Common myeloid progenitor, CD34-positive (primary cell): Measurements from ENCODE around the gene PLS3.
A peak's percentile ranks its signal among the peaks of the same experiment; 100 is the strongest.

Source experiments
- CTCF ChIA-PET: fragments of 350-600 bp; sonication (Branson Sonifier 250); formaldehyde crosslinking; loops from one replicate; lab custom pipeline; 2021; ENCODE audit warnings: antibody characterized with exemption; lab: Charles Lee
- POLR2A ChIA-PET: fragments of 350-600 bp; sonication (Branson Sonifier 250); formaldehyde crosslinking; loops from one replicate; lab custom pipeline; 2021; ENCODE audit warnings: antibody characterized with exemption; lab: Charles Lee
- DNase-seq, 3 donors: peaks; one replicate each; pipeline versions ENCODE4 v3.0.0 to v3.0.0-alpha.2; 2013
- H3K27ac ChIP-seq, 2 experiments: 1 replicate in 1 of 2; 2 replicates in 1 of 2; pipeline ENCODE4 v1.7.0; 2013; ENCODE audit warnings: inconsistent platforms in 2 of 2, low read length in 2 of 2, mild to moderate bottlenecking in 2 of 2, low read depth in 1 of 2, moderate library complexity in 1 of 2; ENCODE audit not compliant: severe bottlenecking in 2 of 2, insufficient read depth in 1 of 2, poor library complexity in 1 of 2
- H3K27me3 ChIP-seq, 5 experiments: replicated peaks in 2 of 5; 1 replicate in 3 of 5; 2 replicates in 2 of 5; pipeline versions ENCODE4 v1.6.1 to v1.7.0; 2013; ENCODE audit warnings: low read length in 4 of 5, mild to moderate bottlenecking in 2 of 5, moderate library complexity in 2 of 5, inconsistent platforms in 1 of 5; ENCODE audit not compliant: insufficient read depth in 5 of 5, control insufficient read depth in 4 of 5
- H3K36me3 ChIP-seq, 4 experiments: 1 replicate in 2 of 4; 2 replicates in 2 of 4; pipeline versions ENCODE4 v1.6.1 to v1.7.0; 2013; ENCODE audit warnings: low read length in 3 of 4, control low read depth in 1 of 4, mild to moderate bottlenecking in 1 of 4; ENCODE audit not compliant: control insufficient read depth in 4 of 4, insufficient read depth in 4 of 4
- H3K4me1 ChIP-seq, 4 experiments: 1 replicate in 3 of 4; 2 replicates in 1 of 4; pipeline versions ENCODE4 v1.6.1 to v1.7.1; 2013; ENCODE audit warnings: low read length in 3 of 4, mild to moderate bottlenecking in 3 of 4, control low read depth in 1 of 4, inconsistent platforms in 1 of 4, moderate library complexity in 1 of 4; ENCODE audit not compliant: control insufficient read depth in 4 of 4, insufficient read depth in 4 of 4; ENCODE audit errors: control extremely low read depth in 1 of 4
- H3K4me3 ChIP-seq, 7 experiments: 1 replicate in 4 of 7; 2 replicates in 3 of 7; pipeline versions ENCODE4 v1.5.1 to v1.7.0; 2013; ENCODE audit warnings: mild to moderate bottlenecking in 7 of 7, low read length in 6 of 7, moderate library complexity in 6 of 7, inconsistent platforms in 2 of 7, low read depth in 2 of 7, control low read depth in 1 of 7; ENCODE audit not compliant: insufficient read depth in 4 of 7, control insufficient read depth in 1 of 7; ENCODE audit errors: extremely low read depth in 1 of 7
- H3K9me3 ChIP-seq, 5 experiments: 1 replicate in 4 of 5; 2 replicates in 1 of 5; pipeline versions ENCODE4 v1.6.1 to v1.7.1; 2013; ENCODE audit warnings: low read length in 4 of 5, mild to moderate bottlenecking in 2 of 5, inconsistent platforms in 1 of 5, low read depth in 1 of 5, moderate library complexity in 1 of 5; ENCODE audit not compliant: control insufficient read depth in 4 of 5, insufficient read depth in 2 of 5; ENCODE audit errors: control extremely low read depth in 1 of 5
- WGBS: methylation state at CpG from one replicate; pipeline ENCODE4 v1.1.5; 2013; ENCODE audit not compliant: insufficient coverage; 5-methylcytosine and 5-hydroxymethylcytosine counted together

The PLS3 gene

GRCh38 chrX:115679460-115679859 lies 118.5 kb downstream of the PLS3 start:
- POLR2A ChIA-PET, result no interaction called here

GRCh38 chrX:115687595-115687994 lies 126.6 kb downstream of the PLS3 start:
- no peak for DNase-seq
- Histone ChIP-seq H3K9me3 (no peaks in the 10 kb centered on the region), H3K4me3 (no peak overlapping the region), H3K36me3 (no peaks in the 10 kb centered on the region), H3K27ac (no peak overlapping the region), H3K4me1 (no peaks in the 10 kb centered on the region), H3K27me3 (peaks cover 0 to 3% (median 0%) of the 10 kb centered on the region in 5 experiments)
- WGBS, result no CpG with 5 or more reads among the region's 4 CpGs
- ChIA-PET POLR2A (no interaction called here), CTCF (no interaction called here)

More at GRCh38 chrX:115679460-115679859, 118.5 kb downstream of the PLS3 start:
- no CpG with 5 or more reads among the region's 7 CpGs for WGBS
- Histone ChIP-seq H3K27me3 (peaks cover 0 to 3% (median 0%) of the 10 kb centered on the region in 5 experiments), H3K4me1 (no peaks in the 10 kb centered on the region), H3K27ac (no peak overlapping the region), H3K4me3 (no peak overlapping the region), H3K9me3 (no peaks in the 10 kb centered on the region), H3K36me3 (no peaks in the 10 kb centered on the region)
- peak; percentile 11 to 51 (median 49) for DNase-seq
- CTCF ChIA-PET, result interaction anchor here (1.2 to 1.5 kb wide), 3 partner anchors 19 to 347 kb away, joined by 3 to 5 read pairs (median 4); no protein-coding TSS in a partner anchor

GRCh38 chrX:115689931-115690330 lies 129.0 kb downstream of the PLS3 start:
- ChIA-PET CTCF (interaction anchor here (0.6 to 1.5 kb wide), 2 partner anchors 8 to 386 kb away, joined by 3 to 6 read pairs; no protein-coding TSS in a partner anchor), POLR2A (no interaction called here)
- no peaks in the 10 kb centered on the region for H3K4me1 ChIP-seq
- H3K36me3 ChIP-seq, result no peaks in the 10 kb centered on the region
- WGBS, result 95% methylated on average over 4 of the region's 4 CpGs
- DNase-seq, result no peak
- H3K9me3 ChIP-seq, result no peaks in the 10 kb centered on the region
- H3K27ac ChIP-seq, result no peak overlapping the region
- H3K27me3 ChIP-seq, result peaks cover 0 to 9% (median 0%) of the 10 kb centered on the region in 5 experiments
- no peak overlapping the region for H3K4me3 ChIP-seq

- DNase-seq, result peak; percentile 56 to 89 (median 87)
- Histone ChIP-seq H3K27me3 (peaks cover 0 to 12% (median 0%) of the 10 kb centered on the region in 5 experiments), H3K27ac (no peak overlapping the region), H3K9me3 (no peaks in the 10 kb centered on the region), H3K4me3 (no peak overlapping the region), H3K4me1 (no peaks in the 10 kb centered on the region), H3K36me3 (no peaks in the 10 kb centered on the region)
- WGBS, result 24% methylated on average over 4 of the region's 4 CpGs
- ChIA-PET POLR2A (no interaction called here), CTCF (interaction anchor here (0.6 to 1.5 kb wide), 4 partner anchors 9 to 386 kb away, joined by 3 to 7 read pairs (median 4); no protein-coding TSS in a partner anchor)
Measured at GRCh38 chrX:115690511-115691216, 129.7 kb downstream of the PLS3 start.

- Histone ChIP-seq H3K27me3 (peaks cover 0 to 18% (median 0%) of the 10 kb centered on the region in 5 experiments), H3K9me3 (no peaks in the 10 kb centered on the region), H3K36me3 (no peaks in the 10 kb centered on the region), H3K27ac (no peak overlapping the region), H3K4me1 (no peaks in the 10 kb centered on the region), H3K4me3 (no peak overlapping the region)
- ChIA-PET POLR2A (no interaction called here), CTCF (interaction anchor here (0.7 kb wide), 1 partner anchor 41 kb away, joined by 3 read pairs; no protein-coding TSS in a partner anchor)
- DNase-seq, result no peak
- 62% methylated on average over 5 of the region's 6 CpGs for WGBS
Measured at GRCh38 chrX:115693476-115693875, 132.5 kb downstream of the PLS3 start.

- Histone ChIP-seq H3K27me3 (peaks cover 0 to 18% (median 0%) of the 10 kb centered on the region in 5 experiments), H3K4me1 (no peaks in the 10 kb centered on the region), H3K4me3 (no peak overlapping the region), H3K36me3 (no peaks in the 10 kb centered on the region), H3K27ac (no peak overlapping the region), H3K9me3 (no peaks in the 10 kb centered on the region)
- CTCF ChIA-PET, result no interaction called here
- 49% methylated on average over 6 of the region's 6 CpGs for WGBS
- DNase-seq, result no peak
- POLR2A ChIA-PET, result no interaction called here
Measured at GRCh38 chrX:115694028-115694427, 133.1 kb downstream of the PLS3 start.

GRCh38 chrX:115696039-115696438 lies 135.1 kb downstream of the PLS3 start:
- DNase-seq, result no peak

More at GRCh38 chrX:115696039-115696438, 135.1 kb downstream of the PLS3 start:
- WGBS, result no CpG with 5 or more reads among the region's 6 CpGs
- POLR2A ChIA-PET, result no interaction called here
- Histone ChIP-seq H3K9me3 (no peaks in the 10 kb centered on the region), H3K4me1 (no peaks in the 10 kb centered on the region), H3K4me3 (no peak overlapping the region), H3K27me3 (peaks cover 0 to 18% (median 0%) of the 10 kb centered on the region in 5 experiments), H3K36me3 (no peaks in the 10 kb centered on the region), H3K27ac (no peak overlapping the region)
- CTCF ChIA-PET, result interaction anchor here (1.5 kb wide), 1 partner anchor 402 kb away, joined by 3 read pairs; no protein-coding TSS in a partner anchor
